ENCODE results near the gene JAK1.

DNA sequence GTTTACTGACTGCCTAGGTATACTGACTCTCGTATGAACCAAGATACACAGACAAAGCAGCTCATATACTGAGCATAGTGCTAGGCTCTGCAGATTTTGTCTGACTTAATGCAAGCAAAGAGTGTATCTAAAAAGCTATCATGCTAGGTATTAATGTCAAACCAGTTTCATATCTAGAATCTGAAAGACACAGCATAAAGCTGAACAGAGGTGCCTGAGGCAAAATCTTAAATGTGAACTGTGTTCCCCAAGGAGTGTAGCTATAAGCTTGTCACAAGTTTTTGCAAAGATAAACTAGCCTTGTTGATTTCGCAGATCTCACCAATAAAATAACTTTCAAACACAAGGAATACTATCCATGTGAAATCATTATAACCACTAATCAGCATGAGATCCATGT, 18.1 kb downstream of the JAK1 start:
- no peak for TF ChIP-seq CTCF (IDR thresholded peaks at IDR 0.05; ENCODE audit: low read depth, low read length)
- TF ChIP-seq EZH2phosphoT487 (IDR thresholded peaks at IDR 0.05; ENCODE audit: low read depth): no peak

Data from OCI-LY3 (cell line).